ENCODE results near the gene EXOC1.

EXOC1 gene

GRCh38 chr4:55851885-55852284 is 1.6 kb upstream of the EXOC1 start:
- DNase-seq (ENCODE audit: low read depth), result no peak
- H3K4me3 ChIP-seq (ENCODE audit: low read depth, low read length), result no peak overlapping the region
- no peak for TF ChIP-seq CTCF (IDR thresholded peaks at IDR 0.05; ENCODE audit: control insufficient read depth, extremely low read depth, insufficient read depth)

GRCh38 chr4:55854129-55854528 is 681 bp downstream of the EXOC1 start:
- no peak for TF ChIP-seq CTCF (IDR thresholded peaks at IDR 0.05; ENCODE audit: control insufficient read depth, extremely low read depth, insufficient read depth)
- no peak for DNase-seq (ENCODE audit: low read depth)
- peak overlapping the region; percentile 96 for H3K4me3 ChIP-seq (ENCODE audit: low read depth, low read length)

- no peak for DNase-seq (ENCODE audit: low read depth)
- no peak for TF ChIP-seq CTCF (IDR thresholded peaks at IDR 0.05; ENCODE audit: control insufficient read depth, extremely low read depth, insufficient read depth)
- no peak overlapping the region for H3K4me3 ChIP-seq (ENCODE audit: low read depth, low read length)
Observed at GRCh38 chr4:55857586-55857985, 4.1 kb downstream of the EXOC1 start.

- no peak for TF ChIP-seq CTCF (IDR thresholded peaks at IDR 0.05; ENCODE audit: control insufficient read depth, extremely low read depth, insufficient read depth)
Observed at GRCh38 chr4:55859711-55860110, 6.3 kb downstream of the EXOC1 start.

GRCh38 chr4:55864577-55865223 is 11.3 kb downstream of the EXOC1 start:
- no peak overlapping the region for H3K4me3 ChIP-seq (ENCODE audit: low read depth, low read length)
- no peak for DNase-seq (ENCODE audit: low read depth)
- no peak for TF ChIP-seq CTCF (IDR thresholded peaks at IDR 0.05; ENCODE audit: control insufficient read depth, extremely low read depth, insufficient read depth)

More at GRCh38 chr4:55859711-55860110, 6.3 kb downstream of the EXOC1 start:
- H3K4me3 ChIP-seq (ENCODE audit: low read depth, low read length), result no peak overlapping the region
- no peak for DNase-seq (ENCODE audit: low read depth)

GRCh38 chr4:55865228-55865806 is 11.9 kb downstream of the EXOC1 start:
- no peak overlapping the region for H3K4me3 ChIP-seq (ENCODE audit: low read depth, low read length)
- no peak for TF ChIP-seq CTCF (IDR thresholded peaks at IDR 0.05; ENCODE audit: control insufficient read depth, extremely low read depth, insufficient read depth)
- DNase-seq (ENCODE audit: low read depth), result no peak

All from LNCaP clone FGC (cell line).